GM18511 (cell line): ENCODE measurements around the gene GUK1.
A peak's percentile ranks its signal among the peaks of the same experiment; 100 is the strongest.
"Not testable (repeated sequence)": the region's sequence is repeated elsewhere in the genome, so short reads cannot be mapped to it uniquely, and the experiment has no call there.

Experiments
- ATAC-seq: cut with Tn5 transposase; IDR thresholded peaks from one replicate; pipeline ENCODE4 v1.9.1; 2021; ENCODE audit warnings: mild to moderate bottlenecking, moderate library complexity; ENCODE audit not compliant: unreplicated experiment

The GUK1 gene

DNA sequence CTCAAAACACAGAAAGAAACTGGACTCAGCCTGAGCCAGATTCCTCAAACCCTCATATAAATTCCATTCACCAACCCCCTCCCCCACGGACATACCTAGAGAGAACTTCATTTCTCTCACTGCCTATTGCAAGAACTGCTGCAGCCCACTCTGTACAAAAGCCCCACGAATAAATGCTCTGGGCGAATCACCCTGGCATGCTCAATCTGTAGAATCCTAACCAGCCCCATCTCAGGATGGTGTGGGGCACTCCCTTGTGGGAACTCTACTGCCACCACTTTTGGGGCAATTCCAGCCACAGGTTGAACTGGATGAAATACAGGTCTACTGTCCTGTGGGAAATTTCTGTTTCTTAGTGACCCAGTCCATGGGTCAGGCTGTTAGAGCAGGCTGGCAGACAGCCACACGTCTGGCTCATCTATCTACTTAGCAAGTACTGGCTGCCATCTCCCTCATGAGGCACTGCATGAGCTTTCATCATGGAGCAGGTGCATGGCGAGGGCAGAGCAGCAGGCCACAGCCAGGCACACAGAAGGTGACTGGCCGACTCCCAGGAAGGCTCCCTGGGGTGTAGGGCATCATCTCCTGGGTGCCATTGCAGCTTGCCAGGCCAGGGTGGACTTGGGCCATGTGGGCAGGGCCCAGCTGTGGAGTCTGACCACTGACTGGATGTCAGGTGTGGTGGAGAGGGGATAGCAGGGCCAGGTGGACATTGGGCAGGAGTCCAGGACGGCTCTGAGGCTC, 35.4 kb upstream of the GUK1 start:
- ATAC-seq, result no peak

DNA sequence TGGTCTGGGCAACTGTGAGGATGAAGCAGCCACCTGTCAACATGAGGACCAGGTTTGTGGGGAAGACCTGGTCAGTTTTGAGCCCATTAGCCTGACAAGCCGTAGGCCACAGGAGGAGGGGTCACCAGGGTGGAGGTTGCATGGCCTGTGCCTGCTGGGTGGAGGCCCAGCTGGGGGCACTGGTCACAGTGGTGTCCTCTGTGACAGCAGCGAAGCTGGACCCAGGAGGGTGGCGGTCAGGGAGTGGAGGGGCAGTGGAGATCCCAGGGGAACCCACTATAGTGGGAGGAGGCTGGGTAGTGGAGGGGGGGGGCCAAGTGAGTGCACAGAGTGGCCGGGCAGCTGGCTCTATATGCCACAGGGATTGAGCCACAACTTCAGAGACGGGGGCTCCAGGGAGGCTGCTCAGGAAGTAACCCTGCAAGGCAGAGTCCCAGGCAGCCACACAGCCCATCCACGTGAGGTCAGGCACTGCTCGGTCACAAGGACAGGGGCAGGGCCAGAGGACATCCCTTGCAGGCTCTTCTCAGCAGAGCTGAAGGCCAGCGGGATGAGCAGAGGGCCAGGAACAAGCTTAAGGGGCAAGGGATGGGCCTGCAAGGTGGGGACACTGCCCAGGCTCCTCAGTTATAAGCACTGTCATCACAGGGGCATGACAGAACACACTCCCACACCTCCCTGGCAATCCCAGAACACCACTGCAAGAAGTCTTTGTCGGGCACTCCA, 34.6 kb upstream of the GUK1 start:
- no peak for ATAC-seq

- ATAC-seq, result no peak
Observed at GRCh38 chr1:228105996-228106799, 33.9 kb upstream of the GUK1 start.

DNA sequence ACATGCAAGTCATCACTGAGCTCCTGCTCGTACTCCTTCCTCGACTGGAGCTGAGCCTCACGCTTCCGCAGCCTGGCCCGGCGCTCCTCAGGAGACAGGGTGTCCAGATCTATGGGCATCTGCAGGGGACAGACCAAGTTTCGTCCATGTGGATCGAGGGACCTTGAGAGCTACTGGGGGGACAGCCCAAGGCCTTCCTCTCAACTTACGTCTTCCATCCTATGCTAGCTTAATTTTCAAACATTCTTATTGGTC, 33.4 kb upstream of the GUK1 start:
- ATAC-seq, result no peak

DNA sequence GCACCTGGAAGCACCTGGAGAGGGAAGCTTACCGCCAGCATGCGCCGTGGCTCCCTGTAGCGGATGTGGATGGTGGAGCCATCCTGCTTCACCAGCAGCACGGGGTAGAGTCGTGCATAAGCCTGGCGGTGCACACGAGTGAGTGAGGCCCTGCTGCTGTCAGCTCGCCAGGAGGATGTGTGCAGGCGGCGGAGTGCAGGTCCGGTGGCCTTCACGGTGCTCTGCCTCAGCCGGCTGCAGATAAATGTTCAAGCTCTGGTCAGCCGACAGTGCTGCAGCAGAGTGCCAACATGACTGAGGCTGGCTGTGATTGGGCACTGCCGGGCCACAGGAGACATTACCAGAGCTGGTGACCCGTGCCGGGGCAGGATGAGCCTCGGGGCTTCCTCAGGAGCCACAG, 32.4 kb upstream of the GUK1 start:
- ATAC-seq, result no peak

DNA sequence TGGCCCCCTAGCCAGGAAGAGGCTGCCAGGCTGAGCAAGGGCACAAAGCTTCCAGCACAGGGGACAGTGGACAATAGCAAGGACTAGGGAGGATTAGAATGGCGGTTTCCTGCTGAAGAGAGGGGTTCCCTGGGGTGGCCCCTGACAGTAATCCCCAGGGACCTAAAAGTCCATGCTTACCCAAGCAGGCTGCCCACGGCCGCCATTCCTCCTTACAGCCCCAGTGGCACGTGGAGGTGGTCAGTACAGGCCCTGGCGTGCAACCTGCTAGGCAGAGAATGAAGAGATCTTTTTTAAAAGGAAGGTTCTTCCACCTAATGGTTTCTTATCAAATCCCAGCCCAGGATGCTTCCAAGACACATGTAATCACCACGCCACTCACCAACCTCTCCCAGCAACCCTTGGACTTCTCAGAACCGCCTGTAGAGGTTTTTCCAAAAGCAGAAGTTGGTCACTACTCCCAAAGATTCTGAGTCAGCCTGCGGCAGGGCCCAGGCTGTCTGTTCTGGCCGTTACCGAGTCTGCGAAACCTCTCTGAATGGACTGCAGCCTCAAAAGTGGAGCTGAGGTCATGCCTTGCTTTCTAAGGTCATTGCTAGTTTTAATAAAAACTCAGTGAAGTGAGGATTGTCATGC, 31.9 kb upstream of the GUK1 start:
- no peak for ATAC-seq

DNA sequence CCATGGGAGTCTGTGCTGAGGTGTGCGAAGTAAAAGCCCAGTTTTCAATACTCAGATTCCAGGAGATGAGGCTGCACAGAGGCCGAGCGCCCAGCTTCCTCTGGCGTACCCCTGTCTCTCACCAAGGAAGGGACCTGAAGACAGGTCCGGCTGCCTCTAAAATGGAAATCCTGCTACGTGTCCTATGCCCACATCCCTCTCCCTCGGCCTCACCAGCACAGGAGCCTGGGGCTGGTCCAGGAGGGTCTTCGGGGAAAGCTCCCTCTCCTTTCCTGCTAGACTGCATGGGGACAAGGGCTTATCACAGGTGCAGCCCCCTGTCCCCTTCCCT, 31.4 kb upstream of the GUK1 start:
- ATAC-seq, result no peak

GRCh38 chr1:228109073-228109961, 30.8 kb upstream of the GUK1 start, which contains the start of gene MRPL55:
TSS of gene MRPL55 (minus strand) at chr1:228109299. CDS start at chr1:228108260, 1,039 bp downstream.
- ATAC-seq, result peak; percentile 93

DNA sequence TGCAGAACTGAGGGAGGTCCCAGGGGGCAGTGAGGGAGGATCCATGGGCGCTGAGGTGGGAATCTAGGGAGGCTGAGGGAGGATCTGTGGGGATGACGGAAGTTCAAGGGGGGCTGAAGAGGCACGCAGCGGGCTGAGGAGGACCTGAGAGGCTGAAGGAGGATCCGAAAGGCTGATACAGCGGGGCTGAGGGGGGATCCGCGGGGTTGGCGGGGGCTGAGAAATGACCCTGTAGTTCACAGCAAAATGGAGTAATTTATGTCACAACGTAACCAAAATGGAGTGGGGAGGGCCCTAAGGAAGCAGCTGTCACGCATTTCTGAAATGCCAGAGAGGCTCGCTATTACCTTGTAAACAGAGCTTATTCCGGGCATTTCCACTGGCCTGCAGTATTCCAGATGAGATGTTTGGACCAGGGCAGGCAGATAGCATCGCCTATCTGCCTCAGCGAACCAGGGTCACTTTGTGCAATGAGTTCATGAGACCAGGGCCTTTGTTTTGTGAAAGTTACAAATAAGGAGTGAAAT, 30.1 kb upstream of the GUK1 start:
- peak; percentile 7 for ATAC-seq

- no peak for ATAC-seq
Observed at GRCh38 chr1:228110556-228110955, 29.5 kb upstream of the GUK1 start.

GRCh38 chr1:228111315-228111714, 28.8 kb upstream of the GUK1 start:
- not testable (repeated sequence) for ATAC-seq

DNA sequence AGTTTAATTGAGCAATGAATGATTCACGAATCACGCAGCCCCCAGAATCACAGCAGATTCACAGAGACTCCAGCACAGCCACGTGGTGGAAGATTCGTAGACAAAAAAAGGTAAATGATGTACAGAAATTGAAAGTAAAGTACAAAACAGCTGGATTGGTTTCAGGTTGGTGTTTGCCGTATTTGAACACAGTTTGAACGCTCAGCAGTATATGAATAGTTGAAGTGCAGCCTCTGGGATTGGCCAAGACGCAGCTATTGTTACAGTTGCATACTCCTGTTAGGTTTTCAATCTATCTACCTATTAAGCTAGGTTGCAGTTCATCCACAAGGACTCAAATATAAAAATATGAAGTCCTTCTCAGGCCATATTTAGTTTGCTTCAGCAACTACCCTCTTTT, 27.9 kb upstream of the GUK1 start:
- ATAC-seq, result no peak

GRCh38 chr1:228112617-228113016, 27.5 kb upstream of the GUK1 start:
- ATAC-seq, result no peak

DNA sequence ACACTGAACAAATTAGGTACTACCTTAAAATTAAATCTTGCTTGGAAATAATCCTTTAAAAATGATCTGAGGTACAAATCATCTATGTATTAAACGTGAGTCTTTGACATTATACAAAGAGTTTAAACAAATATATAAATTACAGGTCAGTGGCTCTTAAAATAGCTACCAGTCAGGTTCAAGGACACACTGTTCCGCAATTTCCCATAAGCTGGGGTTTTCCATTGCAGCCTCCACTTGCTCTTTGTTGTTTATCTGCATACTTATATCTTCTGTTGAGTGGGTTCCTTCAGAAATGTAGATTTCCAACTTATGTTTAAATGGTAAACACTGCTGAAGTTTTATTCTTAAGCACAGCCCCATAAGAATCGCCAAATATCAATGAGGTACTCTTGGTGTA, 25.3 kb upstream of the GUK1 start:
- no peak for ATAC-seq

GRCh38 chr1:228117335-228117734, 22.7 kb upstream of the GUK1 start:
- ATAC-seq, result no peak

GRCh38 chr1:228118040-228118439, 22.0 kb upstream of the GUK1 start:
- no peak for ATAC-seq

GRCh38 chr1:228120351-228120750, 19.7 kb upstream of the GUK1 start:
- no peak for ATAC-seq

- no peak for ATAC-seq
Observed at GRCh38 chr1:228120857-228121489, 19.1 kb upstream of the GUK1 start.

DNA sequence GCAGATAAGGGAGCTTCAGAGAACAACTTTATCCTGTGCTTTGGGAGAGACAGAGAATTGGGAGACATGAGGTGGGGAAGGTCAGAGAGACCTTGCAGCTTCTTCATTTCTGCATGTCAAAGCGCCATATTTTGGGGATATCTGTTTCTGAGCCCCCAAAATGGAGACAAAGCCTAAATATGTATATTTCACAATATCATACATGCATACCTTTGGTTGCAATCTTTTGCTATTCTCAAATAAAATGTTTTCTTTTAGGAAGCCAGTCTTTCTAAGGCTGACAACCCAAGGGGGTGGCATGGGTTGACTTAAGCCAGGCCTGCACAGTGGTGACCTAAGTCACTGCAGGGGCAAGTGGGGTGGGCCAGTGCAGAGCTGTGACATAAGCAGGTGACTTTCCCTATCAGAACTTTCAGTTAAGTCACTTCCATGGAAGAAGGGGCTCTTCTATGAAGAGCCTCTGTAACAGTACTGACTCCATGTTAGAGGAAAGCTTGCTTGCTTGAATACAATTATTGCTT, 17.1 kb upstream of the GUK1 start:
- no peak for ATAC-seq

DNA sequence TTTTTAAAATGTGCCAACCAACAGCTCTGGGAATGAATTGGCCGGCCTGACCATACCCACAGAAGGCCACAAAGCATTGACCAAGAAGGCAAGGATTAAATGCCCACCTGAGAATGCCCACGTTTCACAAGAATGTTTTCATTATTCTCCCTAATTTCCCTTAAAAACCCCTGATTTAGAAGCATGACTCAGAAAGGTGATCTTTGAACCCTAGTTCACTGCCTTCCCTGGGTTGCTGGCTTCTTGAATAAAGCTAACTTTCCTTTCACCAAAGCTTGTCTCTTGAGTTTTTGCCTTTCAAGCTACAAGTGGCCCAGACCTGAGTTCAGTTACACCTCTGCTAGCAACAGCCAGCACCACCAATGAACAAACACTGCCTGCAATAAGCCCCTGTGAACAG, 16.6 kb upstream of the GUK1 start:
- ATAC-seq, result no peak
